ENCODE results near the gene BTBD18. TPM values are rescaled to one million over a fixed set of nuclear protein-coding genes. Genes with fewer than 3 reads are reported as not detected.
"Not testable (repeated sequence)": the region's sequence is repeated elsewhere in the genome, so short reads cannot be mapped to it uniquely, and the experiment has no call there.

Gene BTBD18
- total and polyA plus RNA-seq, 2 experiments from 2014 or later, result 0.39 TPM; not detected in 1

DNA sequence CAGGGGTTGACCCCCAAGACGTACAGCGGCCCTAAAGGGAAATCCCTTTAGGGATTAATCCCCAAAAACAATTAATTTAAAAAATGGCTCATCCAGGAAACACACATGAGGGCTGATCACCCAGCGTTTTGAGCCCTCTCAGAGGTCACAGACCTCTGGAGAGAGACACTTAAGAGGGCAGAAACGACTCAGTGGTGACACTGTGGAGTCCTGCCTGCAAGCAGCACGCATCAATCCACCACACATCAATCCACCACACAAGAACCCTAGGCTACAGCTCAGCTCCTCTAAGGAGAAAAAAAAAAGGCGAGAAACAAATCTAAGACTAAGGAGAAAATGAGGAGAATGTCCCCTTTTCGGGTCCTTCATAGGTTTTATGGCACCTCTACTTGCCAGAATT is 22.8 kb downstream of the BTBD18 start:
- Histone ChIP-seq H3K9me3 (ENCODE audit: low read depth) (no peaks in the 10 kb centered on the region), H3K79me2 (peaks cover 83% of the 10 kb centered on the region), H2AFZ (no peak overlapping the region), H3K4me1 (ENCODE audit: insufficient read depth) (no peaks in the 10 kb centered on the region), H3K4me3 (no peak overlapping the region), H3K9me2 (replicated peaks; ENCODE audit: insufficient read depth) (no peaks in the 10 kb centered on the region), H3K36me3 (replicated peaks; ENCODE audit: insufficient read depth, low read depth) (no peaks in the 10 kb centered on the region), H3K27ac (no peak overlapping the region), H3K27me3 (no peaks in the 10 kb centered on the region), H3K4me2 (no peak overlapping the region), H4K20me1 (ENCODE audit: insufficient read depth, poor library complexity, severe bottlenecking) (peaks cover 3% of the 10 kb centered on the region)
- DNase-seq (ENCODE audit: low spot score), result no peak
- WGBS (ENCODE audit: low lambda C conversion rate, missing lambda C conversion rate), result 83% methylated on average over 7 of the region's 7 CpGs
- no peak for TF ChIP-seq EZH2phosphoT487 (IDR thresholded peaks at IDR 0.05; ENCODE audit: low read depth, severe bottlenecking, unreplicated experiment)
- TF ChIP-seq, protein P1, sequence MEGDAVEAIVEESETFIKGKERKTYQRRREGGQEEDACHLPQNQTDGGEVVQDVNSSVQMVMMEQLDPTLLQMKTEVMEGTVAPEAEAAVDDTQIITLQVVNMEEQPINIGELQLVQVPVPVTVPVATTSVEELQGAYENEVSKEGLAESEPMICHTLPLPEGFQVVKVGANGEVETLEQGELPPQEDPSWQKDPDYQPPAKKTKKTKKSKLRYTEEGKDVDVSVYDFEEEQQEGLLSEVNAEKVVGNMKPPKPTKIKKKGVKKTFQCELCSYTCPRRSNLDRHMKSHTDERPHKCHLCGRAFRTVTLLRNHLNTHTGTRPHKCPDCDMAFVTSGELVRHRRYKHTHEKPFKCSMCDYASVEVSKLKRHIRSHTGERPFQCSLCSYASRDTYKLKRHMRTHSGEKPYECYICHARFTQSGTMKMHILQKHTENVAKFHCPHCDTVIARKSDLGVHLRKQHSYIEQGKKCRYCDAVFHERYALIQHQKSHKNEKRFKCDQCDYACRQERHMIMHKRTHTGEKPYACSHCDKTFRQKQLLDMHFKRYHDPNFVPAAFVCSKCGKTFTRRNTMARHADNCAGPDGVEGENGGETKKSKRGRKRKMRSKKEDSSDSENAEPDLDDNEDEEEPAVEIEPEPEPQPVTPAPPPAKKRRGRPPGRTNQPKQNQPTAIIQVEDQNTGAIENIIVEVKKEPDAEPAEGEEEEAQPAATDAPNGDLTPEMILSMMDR (IDR thresholded peaks at IDR 0.05; ENCODE audit: poor library complexity), result no peak
- TF ChIP-seq EZH2 (IDR thresholded peaks at IDR 0.05; ENCODE audit: borderline replicate concordance), result no peak

DNA sequence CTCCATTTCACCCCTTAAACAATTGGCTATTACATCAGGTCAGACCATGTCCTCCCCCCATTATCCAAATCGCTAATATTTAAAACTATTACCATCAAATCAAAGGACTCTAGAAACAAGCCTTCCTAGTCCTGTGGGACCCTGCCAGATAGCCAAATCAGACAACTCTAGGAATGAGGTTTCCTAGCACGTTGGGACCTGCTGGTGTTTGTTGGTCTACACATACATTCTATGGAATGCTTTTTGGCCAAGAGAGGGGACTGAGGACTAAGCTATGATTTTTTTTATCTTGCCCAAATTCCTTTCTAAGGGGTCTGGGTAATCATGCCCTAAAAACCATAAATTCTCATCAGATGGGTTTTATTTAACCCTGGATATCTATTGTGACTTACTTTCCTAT is 24.4 kb downstream of the BTBD18 start:
- no peaks in the 10 kb centered on the region for H3K36me3 ChIP-seq (replicated peaks; ENCODE audit: insufficient read depth, low read depth)
- no peak overlapping the region for H3K4me3 ChIP-seq
- H3K27me3 ChIP-seq, result no peaks in the 10 kb centered on the region
- H3K9me3 ChIP-seq (ENCODE audit: low read depth), result no peaks in the 10 kb centered on the region
- 76% methylated on average over 2 of the region's 2 CpGs for WGBS (ENCODE audit: low lambda C conversion rate, missing lambda C conversion rate)
- TF ChIP-seq EZH2 (IDR thresholded peaks at IDR 0.05; ENCODE audit: borderline replicate concordance) (no peak), EZH2phosphoT487 (IDR thresholded peaks at IDR 0.05; ENCODE audit: low read depth, severe bottlenecking, unreplicated experiment) (no peak)
- TF ChIP-seq, protein P1 (IDR thresholded peaks at IDR 0.05; ENCODE audit: poor library complexity), result no peak
- H3K9me2 ChIP-seq (replicated peaks; ENCODE audit: insufficient read depth), result no peaks in the 10 kb centered on the region
- H3K79me2 ChIP-seq, result peaks cover 85% of the 10 kb centered on the region
- no peak overlapping the region for H3K4me2 ChIP-seq
- no peak overlapping the region for H2AFZ ChIP-seq
- peak overlapping the region; percentile 27 for H3K27ac ChIP-seq
- no peak for DNase-seq (ENCODE audit: low spot score)
- no peaks in the 10 kb centered on the region for H3K4me1 ChIP-seq (ENCODE audit: insufficient read depth)
- H4K20me1 ChIP-seq (ENCODE audit: insufficient read depth, poor library complexity, severe bottlenecking), result peaks cover 5% of the 10 kb centered on the region

DNA sequence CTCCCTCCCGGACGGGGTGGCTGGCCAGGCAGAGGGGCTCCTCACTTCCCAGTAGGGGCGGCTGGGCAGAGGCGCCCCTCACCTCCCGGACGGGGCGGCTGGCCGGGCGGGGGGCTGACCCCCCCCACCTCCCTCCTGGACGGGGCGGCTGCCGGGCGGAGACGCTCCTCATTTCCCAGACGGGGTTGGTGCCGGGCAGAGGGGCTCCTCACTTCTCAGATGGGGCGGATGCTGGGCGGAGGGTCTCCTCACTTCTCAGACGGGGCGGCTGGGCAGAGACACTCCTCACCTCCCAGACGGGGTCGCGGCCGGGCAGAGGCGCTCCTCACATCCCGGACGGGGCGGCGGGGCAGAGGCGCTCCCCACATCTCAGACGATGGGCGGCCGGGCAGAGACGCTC is 34.9 kb downstream of the BTBD18 start:
- not testable (repeated sequence) for H4K20me1 ChIP-seq (ENCODE audit: insufficient read depth, poor library complexity, severe bottlenecking); H3K9me3 ChIP-seq (ENCODE audit: low read depth); DNase-seq (ENCODE audit: low spot score); H3K4me2 ChIP-seq; H3K27me3 ChIP-seq; H3K4me3 ChIP-seq; H3K9me2 ChIP-seq (replicated peaks; ENCODE audit: insufficient read depth); H2AFZ ChIP-seq; H3K36me3 ChIP-seq (replicated peaks; ENCODE audit: insufficient read depth, low read depth); H3K27ac ChIP-seq
- Histone ChIP-seq H3K4me1 (ENCODE audit: insufficient read depth) (peaks cover 14% of the 10 kb centered on the region), H3K79me2 (peaks cover 65% of the 10 kb centered on the region)
- no CpG with 5 or more reads among the region's 34 CpGs for WGBS (ENCODE audit: low lambda C conversion rate, missing lambda C conversion rate)

DNA sequence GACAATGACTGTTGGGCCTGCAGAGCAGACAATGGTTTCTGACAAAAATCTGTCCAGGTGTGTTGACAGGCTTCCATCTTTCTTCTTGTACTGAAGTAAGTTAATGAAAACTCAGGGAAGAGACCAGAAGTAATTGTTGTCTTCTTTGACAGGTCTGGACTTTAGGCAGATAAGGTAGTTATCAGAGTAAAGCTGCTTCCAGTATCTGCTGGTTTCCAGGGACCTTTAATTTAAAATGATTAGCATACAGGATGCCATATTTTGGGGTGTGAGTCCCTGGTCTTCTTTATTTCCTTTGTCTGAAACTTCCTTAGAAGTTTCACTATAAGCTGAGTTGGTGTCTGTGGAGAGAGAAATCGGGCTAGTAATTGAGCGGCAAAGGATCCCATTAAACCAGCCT is 37.8 kb downstream of the BTBD18 start:
- Histone ChIP-seq H3K79me2 (peaks cover 59% of the 10 kb centered on the region), H3K36me3 (replicated peaks; ENCODE audit: insufficient read depth, low read depth) (no peaks in the 10 kb centered on the region), H3K27me3 (no peaks in the 10 kb centered on the region), H3K27ac (no peak overlapping the region), H3K4me3 (no peak overlapping the region), H2AFZ (no peak overlapping the region), H4K20me1 (ENCODE audit: insufficient read depth, poor library complexity, severe bottlenecking) (no peaks in the 10 kb centered on the region), H3K4me1 (ENCODE audit: insufficient read depth) (peaks cover 21% of the 10 kb centered on the region), H3K9me2 (replicated peaks; ENCODE audit: insufficient read depth) (no peaks in the 10 kb centered on the region), H3K4me2 (peak overlapping the region; percentile 96), H3K9me3 (ENCODE audit: low read depth) (no peaks in the 10 kb centered on the region)
- DNase-seq (ENCODE audit: low spot score), result no peak
- TF ChIP-seq EZH2 (IDR thresholded peaks at IDR 0.05; ENCODE audit: borderline replicate concordance), result no peak
- TF ChIP-seq EZH2phosphoT487 (IDR thresholded peaks at IDR 0.05; ENCODE audit: low read depth, severe bottlenecking, unreplicated experiment), result no peak
- TF ChIP-seq, protein P1 (IDR thresholded peaks at IDR 0.05; ENCODE audit: poor library complexity), result no peak
- 93% methylated on average over 2 of the region's 2 CpGs for WGBS (ENCODE audit: low lambda C conversion rate, missing lambda C conversion rate)
